Left forelimb (tissue), 1 donor: ENCODE measurements around the gene STK32C.
"Not testable (repeated sequence)": the region's sequence is repeated elsewhere in the genome, so short reads cannot be mapped to it uniquely, and the experiment has no call there.

Experiments
- DNase-seq: peaks from one replicate; pipeline ENCODE4 v3.0.0-alpha.2; 2018; ENCODE audit warnings: low spot score

The STK32C gene

GRCh38 chr10:132167041-132167674 lies 140.6 kb downstream of the STK32C start:
- DNase-seq = no peak

- no peak for DNase-seq
Measured at GRCh38 chr10:132166216-132166950, 141.4 kb downstream of the STK32C start.

GRCh38 chr10:132165416-132165980 lies 142.3 kb downstream of the STK32C start:
- no peak for DNase-seq

- no peak for DNase-seq
Measured at GRCh38 chr10:132164761-132165278, 142.9 kb downstream of the STK32C start.

- no peak for DNase-seq
Measured at GRCh38 chr10:132163826-132164515, 143.8 kb downstream of the STK32C start.

- no peak for DNase-seq
Measured at GRCh38 chr10:132163278-132163765, 144.4 kb downstream of the STK32C start.

GRCh38 chr10:132162590-132163277 lies 145.0 kb downstream of the STK32C start:
- no peak for DNase-seq

- no peak for DNase-seq
Measured at GRCh38 chr10:132162021-132162531, 145.7 kb downstream of the STK32C start.

GRCh38 chr10:132160834-132161622 lies 146.7 kb downstream of the STK32C start:
- not testable (repeated sequence) for DNase-seq

- DNase-seq = not testable (repeated sequence)
Measured at GRCh38 chr10:132160231-132160630, 147.5 kb downstream of the STK32C start.

GRCh38 chr10:132159302-132160230 lies 148.2 kb downstream of the STK32C start:
- not testable (repeated sequence) for DNase-seq

- DNase-seq = no peak
Measured at GRCh38 chr10:132158823-132159222, 148.9 kb downstream of the STK32C start.

GRCh38 chr10:132158122-132158741 lies 149.5 kb downstream of the STK32C start:
- no peak for DNase-seq
